Activated CD8-positive, alpha-beta T cell treated with anti-CD3 and anti-CD28 coated beads for 36 hours (primary cell): Measurements from ENCODE around the gene SRP14. TPM values are rescaled to one million over a fixed set of nuclear protein-coding genes. Genes with fewer than 3 reads are reported as not detected.

Source experiments
- ATAC-seq: fragments of 200-7000 bp; cut with Tn5 transposase; one replicate; pipeline ENCODE4 v1.10.0; 2021; ENCODE audit warnings: mild to moderate bottlenecking, moderate library complexity
- CTCF ChIA-PET: fragments of 350-600 bp; sonication (Branson Sonifier 250); formaldehyde crosslinking; loops from one replicate; lab custom pipeline; 2021; ENCODE audit warnings: antibody characterized with exemption; lab: Charles Lee
- POLR2A ChIA-PET: fragments of 350-600 bp; sonication (Branson Sonifier 250); formaldehyde crosslinking; loops from one replicate; lab custom pipeline; 2021; ENCODE audit warnings: antibody characterized with exemption; lab: Charles Lee
- DNase-seq: peaks from one replicate; pipeline ENCODE4 v3.0.0-alpha.2; 2020
- H3K27ac Mint-ChIP-seq: one replicate; pipeline ENCODE4 v1.8.0; 2021; ENCODE audit warnings: mild to moderate bottlenecking, mixed read lengths
- H3K27me3 Mint-ChIP-seq: one replicate; pipeline ENCODE4 v1.8.0; 2021; ENCODE audit warnings: mixed read lengths
- H3K36me3 Mint-ChIP-seq: one replicate; pipeline ENCODE4 v1.8.0; 2021; ENCODE audit warnings: low read depth, mixed read lengths
- H3K4me1 Mint-ChIP-seq: one replicate; pipeline ENCODE4 v1.8.0; 2021; ENCODE audit warnings: low read depth, mixed read lengths
- H3K4me3 Mint-ChIP-seq: one replicate; pipeline ENCODE4 v1.8.0; 2021; ENCODE audit warnings: mild to moderate bottlenecking, moderate library complexity, mixed read lengths
- H3K9me3 Mint-ChIP-seq: one replicate; pipeline ENCODE4 v1.8.0; 2021; ENCODE audit warnings: mixed read lengths
- CTCF ChIP-seq: fragments of 200-600 bp; IDR thresholded peaks from one replicate; pipeline ENCODE4 v1.8.0; 2022; ENCODE audit warnings: antibody characterized with exemption, mild to moderate bottlenecking
- intact Hi-C: fragments of 100-400 bp; cut with micrococcal nuclease; formaldehyde crosslinking; loops from one replicate; pipeline ENCODE4 v1.10.0; 2022
- total RNA-seq, 2 experiments: library from RNA; stranded (reverse); gene quantifications; one replicate each; pipeline ENCODE4 v1.2.3, GENCODE V29; 2021

SRP14 gene
- total RNA-seq, 2 experiments from 2014 or later: 147 to 152 TPM

GRCh38 chr15:40059821-40060220, 20.8 kb upstream of the SRP14 start:
- intact Hi-C loops: no loop called here
- H3K27ac Mint-ChIP-seq: no peak overlapping the region
- ATAC-seq: no peak
- ChIA-PET CTCF (interaction anchor here (1.2 to 7.0 kb wide), 2 partner anchors 14 to 44 kb away, joined by 4 to 53 read pairs; no protein-coding TSS in a partner anchor), POLR2A (interaction anchor here (0.9 to 1.7 kb wide), 4 partner anchors 13 to 101 kb away, joined by 3 to 7 read pairs (median 4); partner anchors contain the start of gene BUB1B)
- peaks cover 49% of the 10 kb centered on the region for H3K4me1 Mint-ChIP-seq
- peaks cover 3% of the 10 kb centered on the region for H3K36me3 Mint-ChIP-seq
- no peaks in the 10 kb centered on the region for H3K27me3 Mint-ChIP-seq
- no peaks in the 10 kb centered on the region for H3K9me3 Mint-ChIP-seq
- no peak for TF ChIP-seq CTCF
- no peak overlapping the region for H3K4me3 Mint-ChIP-seq
- DNase-seq: no peak

- Mint-ChIP-seq H3K27ac (peak overlapping the region; percentile 64), H3K4me1 (peaks cover 49% of the 10 kb centered on the region), H3K4me3 (no peak overlapping the region), H3K9me3 (no peaks in the 10 kb centered on the region), H3K27me3 (no peaks in the 10 kb centered on the region), H3K36me3 (peaks cover 5% of the 10 kb centered on the region)
- DNase-seq (peak; percentile 52), ATAC-seq (no peak)
- intact Hi-C loops: no loop called here
- POLR2A ChIA-PET: interaction anchor here (0.7 to 1.7 kb wide), 3 partner anchors 11 to 37 kb away, joined by 3 to 7 read pairs (median 4); no protein-coding TSS in a partner anchor
- CTCF ChIA-PET: interaction anchor here (1.2 to 7.0 kb wide), 6 partner anchors 10 to 220 kb away, joined by 4 to 53 read pairs (median 5); no protein-coding TSS in a partner anchor
- no peak for TF ChIP-seq CTCF
Measured at GRCh38 chr15:40058476-40059140, 19.6 kb upstream of the SRP14 start.

GRCh38 chr15:40055576-40056293, 16.8 kb upstream of the SRP14 start:
- Mint-ChIP-seq H3K27me3 (no peaks in the 10 kb centered on the region), H3K9me3 (no peaks in the 10 kb centered on the region), H3K4me1 (peaks cover 72% of the 10 kb centered on the region), H3K27ac (peak overlapping the region; percentile 78), H3K36me3 (peaks cover 8% of the 10 kb centered on the region), H3K4me3 (no peak overlapping the region)
- intact Hi-C loops: no loop called here
- CTCF ChIA-PET: interaction anchor here (0.9 to 5.6 kb wide), 10 partner anchors 8 to 218 kb away, joined by 3 to 31 read pairs (median 3); partner anchors contain the start of gene BMF
- DNase-seq (peak; percentile 53), ATAC-seq (peak; percentile 28)
- TF ChIP-seq CTCF: no peak
- POLR2A ChIA-PET: interaction anchor here (0.8 to 1.7 kb wide), 6 partner anchors 8 to 44 kb away, joined by 3 to 5 read pairs (median 3); no protein-coding TSS in a partner anchor

- H3K4me3 Mint-ChIP-seq: peak overlapping the region; percentile 19
Measured at GRCh38 chr15:40054855-40055575, 16.0 kb upstream of the SRP14 start.

More at GRCh38 chr15:40054855-40055575, 16.0 kb upstream of the SRP14 start:
- ATAC-seq (peak; percentile 48), DNase-seq (peak; percentile 70)
- peaks cover 76% of the 10 kb centered on the region for H3K4me1 Mint-ChIP-seq
- intact Hi-C loops: no loop called here
- CTCF ChIA-PET: interaction anchor here (0.9 to 5.6 kb wide), 10 partner anchors 8 to 60 kb away, joined by 3 to 31 read pairs (median 5); partner anchors contain the start of genes BMF and SRP14
- H3K36me3 Mint-ChIP-seq: peaks cover 7% of the 10 kb centered on the region
- POLR2A ChIA-PET: interaction anchor here (0.9 to 1.7 kb wide), 4 partner anchors 10 to 41 kb away, joined by 3 to 5 read pairs (median 4); no protein-coding TSS in a partner anchor
- no peaks in the 10 kb centered on the region for H3K27me3 Mint-ChIP-seq
- TF ChIP-seq CTCF: no peak
- no peaks in the 10 kb centered on the region for H3K9me3 Mint-ChIP-seq
- peak overlapping the region; percentile 78 for H3K27ac Mint-ChIP-seq
